Measurements from ENCODE around the gene PSMC4.
A peak's percentile ranks its signal among the peaks of the same experiment; 100 is the strongest.
"Not testable (repeated sequence)": the region's sequence is repeated elsewhere in the genome, so short reads cannot be mapped to it uniquely, and the experiment has no call there.

The PSMC4 gene

GRCh38 chr19:39951065-39951650 is 19.8 kb upstream of the PSMC4 start:
- no peak overlapping the region for H3K4me3 ChIP-seq (ENCODE audit: low read length)
- H3K9me3 ChIP-seq (ENCODE audit: control insufficient read depth, low read length), result no peaks in the 10 kb centered on the region
- peaks cover 22% of the 10 kb centered on the region for H3K4me1 ChIP-seq (ENCODE audit: control insufficient read depth, insufficient read depth, low read length)
- no peaks in the 10 kb centered on the region for H3K27me3 ChIP-seq (ENCODE audit: control insufficient read depth, insufficient read depth, low read length)
- no peaks in the 10 kb centered on the region for H3K36me3 ChIP-seq (ENCODE audit: control insufficient read depth, insufficient read depth, low read length)
- no peak overlapping the region for H3K9ac ChIP-seq (ENCODE audit: low read length)

DNA sequence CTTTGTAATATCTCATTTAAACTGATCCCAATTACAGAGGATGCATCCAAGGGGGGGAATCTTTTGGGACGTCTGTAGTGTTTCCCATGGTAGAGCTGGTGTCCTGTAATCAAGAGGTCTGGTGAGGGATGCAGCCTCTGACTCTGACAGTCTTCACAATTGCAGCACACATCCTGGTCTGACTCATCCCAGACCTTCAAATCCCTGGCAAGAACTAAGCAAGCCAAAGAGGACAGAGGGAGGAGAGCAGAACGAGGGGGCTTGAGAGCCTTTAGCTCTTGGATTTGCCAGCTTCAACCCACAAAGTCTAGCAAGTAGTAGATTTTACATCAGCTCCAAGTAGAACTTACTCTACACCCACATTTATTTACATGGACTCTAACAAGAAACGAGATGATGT is 19.3 kb upstream of the PSMC4 start:
- peaks cover 17% of the 10 kb centered on the region for H3K4me1 ChIP-seq (ENCODE audit: control insufficient read depth, insufficient read depth, low read length)
- no peaks in the 10 kb centered on the region for H3K36me3 ChIP-seq (ENCODE audit: control insufficient read depth, insufficient read depth, low read length)
- no peak overlapping the region for H3K9ac ChIP-seq (ENCODE audit: low read length)
- H3K9me3 ChIP-seq (ENCODE audit: control insufficient read depth, low read length), result no peaks in the 10 kb centered on the region
- no peaks in the 10 kb centered on the region for H3K27me3 ChIP-seq (ENCODE audit: control insufficient read depth, insufficient read depth, low read length)
- no peak overlapping the region for H3K4me3 ChIP-seq (ENCODE audit: low read length)

- H3K9me3 ChIP-seq (ENCODE audit: control insufficient read depth, low read length), result no peaks in the 10 kb centered on the region
- H3K36me3 ChIP-seq (ENCODE audit: control insufficient read depth, insufficient read depth, low read length), result no peaks in the 10 kb centered on the region
- H3K27me3 ChIP-seq (ENCODE audit: control insufficient read depth, insufficient read depth, low read length), result no peaks in the 10 kb centered on the region
- H3K9ac ChIP-seq (ENCODE audit: low read length), result no peak overlapping the region
- no peak overlapping the region for H3K4me3 ChIP-seq (ENCODE audit: low read length)
- H3K4me1 ChIP-seq (ENCODE audit: control insufficient read depth, insufficient read depth, low read length), result peaks cover 13% of the 10 kb centered on the region
Observed at GRCh38 chr19:39953915-39954314, 17.1 kb upstream of the PSMC4 start.

DNA sequence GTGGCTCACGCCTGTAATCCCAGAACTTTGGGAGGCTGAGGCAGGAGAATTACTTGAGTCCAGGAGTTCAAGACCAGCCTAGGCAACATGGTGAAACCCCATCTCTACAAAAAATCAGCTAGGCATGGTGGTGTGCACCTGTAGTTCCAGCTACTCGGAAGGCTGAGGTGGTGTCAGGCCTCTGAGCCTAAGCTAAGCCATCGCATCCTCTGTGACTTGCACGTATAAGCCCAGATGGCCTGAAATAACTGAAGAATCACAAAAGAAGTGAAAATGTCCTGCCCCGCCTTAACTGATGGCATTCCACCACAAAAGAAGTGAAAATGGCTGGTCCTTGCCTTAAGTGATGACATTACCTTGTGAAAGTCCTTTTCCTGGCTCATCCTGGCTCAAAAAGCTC is 13.1 kb upstream of the PSMC4 start:
- H3K9me3 ChIP-seq (ENCODE audit: control insufficient read depth, low read length); H3K36me3 ChIP-seq (ENCODE audit: control insufficient read depth, insufficient read depth, low read length); H3K4me1 ChIP-seq (ENCODE audit: control insufficient read depth, insufficient read depth, low read length); H3K9ac ChIP-seq (ENCODE audit: low read length); H3K4me3 ChIP-seq (ENCODE audit: low read length); H3K27me3 ChIP-seq (ENCODE audit: control insufficient read depth, insufficient read depth, low read length): not testable (repeated sequence)

DNA sequence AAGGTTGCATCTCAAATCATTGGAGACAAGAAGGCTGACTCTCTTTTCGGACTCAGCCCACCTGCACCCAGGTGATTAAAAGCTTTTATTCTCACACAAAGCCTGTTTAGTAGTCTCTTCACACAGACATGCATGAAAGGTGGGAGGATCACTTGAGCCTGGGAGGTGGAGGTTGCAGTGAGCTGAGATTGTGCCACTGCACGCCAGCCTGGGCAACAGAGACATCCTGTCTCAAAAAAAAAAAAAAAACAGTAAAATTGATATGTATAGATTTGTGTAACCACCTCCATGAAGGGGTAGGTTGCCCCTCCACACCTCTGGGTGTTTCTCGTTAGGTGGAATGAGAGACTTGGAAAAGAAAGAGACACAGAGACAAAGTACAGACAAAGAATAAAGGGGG is 12.0 kb upstream of the PSMC4 start:
- H3K9ac ChIP-seq (ENCODE audit: low read length); H3K9me3 ChIP-seq (ENCODE audit: control insufficient read depth, low read length); H3K27me3 ChIP-seq (ENCODE audit: control insufficient read depth, insufficient read depth, low read length): not testable (repeated sequence)

GRCh38 chr19:39959407-39959806 is 11.6 kb upstream of the PSMC4 start:
- not testable (repeated sequence) for H3K9me3 ChIP-seq (ENCODE audit: control insufficient read depth, low read length); H3K9ac ChIP-seq (ENCODE audit: low read length); H3K27me3 ChIP-seq (ENCODE audit: control insufficient read depth, insufficient read depth, low read length); H3K36me3 ChIP-seq (ENCODE audit: control insufficient read depth, insufficient read depth, low read length); H3K4me3 ChIP-seq (ENCODE audit: low read length)
- H3K4me1 ChIP-seq (ENCODE audit: control insufficient read depth, insufficient read depth, low read length), result peaks cover 12% of the 10 kb centered on the region

More for the DNA sequence above, 12.0 kb upstream of the PSMC4 start:
- not testable (repeated sequence) for H3K36me3 ChIP-seq (ENCODE audit: control insufficient read depth, insufficient read depth, low read length); H3K4me3 ChIP-seq (ENCODE audit: low read length); H3K4me1 ChIP-seq (ENCODE audit: control insufficient read depth, insufficient read depth, low read length)

GRCh38 chr19:39963898-39964297 is 7.1 kb upstream of the PSMC4 start:
- no peaks in the 10 kb centered on the region for H3K27me3 ChIP-seq (ENCODE audit: control insufficient read depth, insufficient read depth, low read length)
- no peaks in the 10 kb centered on the region for H3K9me3 ChIP-seq (ENCODE audit: control insufficient read depth, low read length)
- no peak overlapping the region for H3K4me3 ChIP-seq (ENCODE audit: low read length)
- no peaks in the 10 kb centered on the region for H3K36me3 ChIP-seq (ENCODE audit: control insufficient read depth, insufficient read depth, low read length)
- H3K9ac ChIP-seq (ENCODE audit: low read length), result no peak overlapping the region
- H3K4me1 ChIP-seq (ENCODE audit: control insufficient read depth, insufficient read depth, low read length), result peaks cover 12% of the 10 kb centered on the region

- no peak overlapping the region for H3K9ac ChIP-seq (ENCODE audit: low read length)
- no peak overlapping the region for H3K4me3 ChIP-seq (ENCODE audit: low read length)
- no peaks in the 10 kb centered on the region for H3K27me3 ChIP-seq (ENCODE audit: control insufficient read depth, insufficient read depth, low read length)
- no peaks in the 10 kb centered on the region for H3K9me3 ChIP-seq (ENCODE audit: control insufficient read depth, low read length)
- H3K4me1 ChIP-seq (ENCODE audit: control insufficient read depth, insufficient read depth, low read length), result peaks cover 23% of the 10 kb centered on the region
- H3K36me3 ChIP-seq (ENCODE audit: control insufficient read depth, insufficient read depth, low read length), result no peaks in the 10 kb centered on the region
Observed at GRCh38 chr19:39966617-39967016, 4.3 kb upstream of the PSMC4 start.

- peaks cover 31% of the 10 kb centered on the region for H3K4me1 ChIP-seq (ENCODE audit: control insufficient read depth, insufficient read depth, low read length)
- H3K4me3 ChIP-seq (ENCODE audit: low read length), result no peak overlapping the region
Observed at GRCh38 chr19:39967561-39967960, 3.4 kb upstream of the PSMC4 start.

GRCh38 chr19:39968789-39969188 is 2.2 kb upstream of the PSMC4 start:
- Histone ChIP-seq H3K27me3 (ENCODE audit: control insufficient read depth, insufficient read depth, low read length) (no peaks in the 10 kb centered on the region), H3K9ac (ENCODE audit: low read length) (no peak overlapping the region), H3K4me1 (ENCODE audit: control insufficient read depth, insufficient read depth, low read length) (peaks cover 27% of the 10 kb centered on the region), H3K9me3 (ENCODE audit: control insufficient read depth, low read length) (no peaks in the 10 kb centered on the region), H3K36me3 (ENCODE audit: control insufficient read depth, insufficient read depth, low read length) (no peaks in the 10 kb centered on the region), H3K4me3 (ENCODE audit: low read length) (no peak overlapping the region)

More at GRCh38 chr19:39967561-39967960, 3.4 kb upstream of the PSMC4 start:
- no peaks in the 10 kb centered on the region for H3K36me3 ChIP-seq (ENCODE audit: control insufficient read depth, insufficient read depth, low read length)
- H3K9ac ChIP-seq (ENCODE audit: low read length), result no peak overlapping the region
- no peaks in the 10 kb centered on the region for H3K9me3 ChIP-seq (ENCODE audit: control insufficient read depth, low read length)
- H3K27me3 ChIP-seq (ENCODE audit: control insufficient read depth, insufficient read depth, low read length), result no peaks in the 10 kb centered on the region

DNA sequence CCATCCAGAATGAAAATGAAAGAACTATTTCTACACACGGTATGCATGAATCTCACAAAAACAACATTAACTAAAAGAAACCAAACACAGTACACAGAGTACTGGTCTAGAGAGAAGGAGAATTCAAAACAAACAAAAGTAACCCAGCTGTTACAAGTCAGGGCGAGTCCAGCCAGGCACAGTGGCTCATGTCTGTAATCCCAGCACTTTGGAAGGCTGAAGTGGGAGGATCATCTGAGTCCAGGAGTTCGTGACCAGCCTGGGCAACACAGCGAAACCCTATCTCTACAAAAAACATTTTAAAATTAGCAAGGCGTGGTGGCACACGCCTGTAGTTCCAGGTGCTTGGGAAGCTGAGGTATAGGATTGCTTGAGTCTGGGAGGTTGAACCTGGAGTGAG is 1.7 kb upstream of the PSMC4 start:
- Histone ChIP-seq H3K9ac (ENCODE audit: low read length) (peak overlapping the region; percentile 89), H3K27me3 (ENCODE audit: control insufficient read depth, insufficient read depth, low read length) (no peaks in the 10 kb centered on the region), H3K36me3 (ENCODE audit: control insufficient read depth, insufficient read depth, low read length) (peaks cover under 1% of the 10 kb centered on the region), H3K4me1 (ENCODE audit: control insufficient read depth, insufficient read depth, low read length) (peaks cover 23% of the 10 kb centered on the region), H3K4me3 (ENCODE audit: low read length) (no peak overlapping the region), H3K9me3 (ENCODE audit: control insufficient read depth, low read length) (no peaks in the 10 kb centered on the region)

DNA sequence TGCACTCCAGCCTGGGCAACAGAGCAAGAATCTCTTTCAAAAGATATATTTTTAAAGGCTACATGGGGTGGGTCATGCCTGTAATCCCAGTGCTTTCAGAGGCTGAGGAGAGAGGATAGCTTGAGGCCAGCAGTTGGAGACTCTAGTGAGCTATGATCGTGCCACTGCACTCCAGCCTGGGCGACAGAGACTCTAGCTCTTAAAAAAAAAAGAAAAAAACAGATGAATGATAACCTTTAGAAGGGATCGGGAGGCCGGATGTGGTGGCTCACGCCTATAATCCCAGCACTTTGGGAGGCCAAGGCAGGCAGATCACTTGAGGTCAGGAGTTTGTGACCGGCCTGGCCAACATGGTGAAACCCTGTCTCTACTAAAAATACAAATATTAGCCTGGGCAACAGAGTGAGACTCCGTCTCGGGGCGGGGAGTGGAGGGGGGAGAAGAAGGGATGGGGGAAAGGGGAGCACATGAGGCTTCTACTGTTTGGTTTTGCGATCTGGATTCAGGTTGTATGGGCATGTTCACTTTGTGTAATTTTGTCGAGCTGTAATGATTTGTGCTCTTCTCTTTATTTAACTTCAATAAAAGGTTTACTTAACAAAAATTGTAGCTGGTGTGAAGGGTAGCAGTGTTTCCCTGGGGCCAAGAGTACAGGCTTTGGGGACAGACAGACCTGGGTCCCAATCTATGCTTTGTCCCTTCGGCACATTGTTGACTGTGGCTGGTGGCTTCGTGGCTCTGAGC is 1.1 kb upstream of the PSMC4 start:
- Histone ChIP-seq H3K27me3 (ENCODE audit: control insufficient read depth, insufficient read depth, low read length) (no peaks in the 10 kb centered on the region), H3K36me3 (ENCODE audit: control insufficient read depth, insufficient read depth, low read length) (peaks cover 6% of the 10 kb centered on the region), H3K4me3 (ENCODE audit: low read length) (peak overlapping the region; percentile 99), H3K4me1 (ENCODE audit: control insufficient read depth, insufficient read depth, low read length) (peaks cover 23% of the 10 kb centered on the region), H3K9ac (ENCODE audit: low read length) (peak overlapping the region; percentile 89), H3K9me3 (ENCODE audit: control insufficient read depth, low read length) (no peaks in the 10 kb centered on the region)

DNA sequence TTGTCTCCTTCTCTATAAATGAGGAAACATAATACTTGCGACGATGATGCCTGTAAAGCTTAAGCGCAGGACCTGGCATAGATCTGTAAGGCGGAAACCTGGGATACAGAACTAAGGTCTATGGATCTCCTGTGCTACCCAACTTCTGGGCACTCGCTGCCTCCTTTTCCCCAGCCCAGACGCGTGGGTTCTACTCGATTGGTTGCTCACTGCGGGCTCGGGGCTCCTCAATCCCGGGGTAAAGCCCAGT is 615 bp upstream of the PSMC4 start:
- Histone ChIP-seq H3K27me3 (ENCODE audit: control insufficient read depth, insufficient read depth, low read length) (no peaks in the 10 kb centered on the region), H3K36me3 (ENCODE audit: control insufficient read depth, insufficient read depth, low read length) (peaks cover 7% of the 10 kb centered on the region), H3K9ac (ENCODE audit: low read length) (peak overlapping the region; percentile 89), H3K4me1 (ENCODE audit: control insufficient read depth, insufficient read depth, low read length) (peaks cover 23% of the 10 kb centered on the region), H3K4me3 (ENCODE audit: low read length) (peak overlapping the region; percentile 99), H3K9me3 (ENCODE audit: control insufficient read depth, low read length) (no peaks in the 10 kb centered on the region)

Data from mucosa of stomach (tissue), 1 donor.